Upper lobe of left lung (tissue), 6 donors: Measurements from ENCODE around the gene SDK2. TPM values are rescaled to one million over a fixed set of nuclear protein-coding genes. Genes with fewer than 3 reads are reported as not detected.

Source experiments
- ATAC-seq, 2 donors: fragments of 200-7000 bp; cut with Tn5 transposase; one replicate each; pipeline ENCODE4 v1.9.1; 2022; ENCODE audit warnings: mild to moderate bottlenecking in 2 of 2, moderate library complexity in 2 of 2; ENCODE audit not compliant: low FRiP score in 2 of 2
- DNase-seq, 2 donors: peaks; one replicate each; pipeline ENCODE4 v3.0.0-alpha.2; 2019 to 2020
- H3K27ac ChIP-seq, 4 donors: fragments of 200-600 bp; sonication (generic); one replicate each; pipeline ENCODE4 v1.5.1; 2016 to 2019
- H3K27me3 ChIP-seq, 4 donors: fragments of 200-600 bp; sonication (generic); one replicate each; pipeline ENCODE4 v1.5.1; 2017 to 2019
- H3K36me3 ChIP-seq, 4 donors: fragments of 200-600 bp; sonication (generic); one replicate each; pipeline ENCODE4 v1.5.1; 2016 to 2019
- H3K4me1 ChIP-seq, 4 donors: fragments of 200-600 bp; sonication (generic); one replicate each; pipeline ENCODE4 v1.5.1; 2018 to 2019
- H3K4me3 ChIP-seq, 4 donors: fragments of 200-600 bp; sonication (generic); one replicate each; pipeline ENCODE4 v1.5.1; 2017 to 2019; ENCODE audit warnings: mild to moderate bottlenecking in 2 of 4, moderate library complexity in 1 of 4
- H3K9me3 ChIP-seq, 4 donors: fragments of 200-600 bp; sonication (generic); one replicate each; pipeline ENCODE4 v1.5.1; 2018 to 2019
- CTCF ChIP-seq, 6 experiments: fragments of 450-650 bp in 4 of 6; fragments of 200-600 bp in 2 of 6; sonication (generic) in 2 of 6; IDR thresholded peaks; one replicate each; pipeline ENCODE4 v1.5.1; 2016 to 2019; ENCODE audit warnings: antibody characterized with exemption in 6 of 6
- EP300 ChIP-seq, 4 donors: sonication (generic); formaldehyde crosslinking; IDR thresholded peaks; one replicate each; pipeline ENCODE4 v1.5.1; 2017; ENCODE audit warnings: antibody characterized with exemption in 4 of 4, control low read depth in 2 of 4
- POLR2A ChIP-seq, 4 donors: fragments of 450-650 bp; IDR thresholded peaks; one replicate each; pipeline ENCODE4 v1.5.1; 2016 to 2017; ENCODE audit warnings: antibody characterized with exemption in 4 of 4, mild to moderate bottlenecking in 2 of 4
- POLR2AphosphoS5 ChIP-seq, 2 donors: sonication (generic); formaldehyde crosslinking; IDR thresholded peaks; one replicate each; pipeline ENCODE4 v1.5.1; 2017; ENCODE audit warnings: antibody characterized with exemption in 2 of 2
- WGBS, 2 donors: methylation state at CpG; one replicate each; pipeline ENCODE4 v1.1.5; 2017 to 2018; 5-methylcytosine and 5-hydroxymethylcytosine counted together
- total RNA-seq, 6 donors: library from RNA; depleted of rRNA in 4 of 6; stranded (reverse); fragments of >200 nt in 4 of 6; gene quantifications; one replicate each; pipeline versions ENCODE4 v1.1.0 to v1.2.1, GENCODE V29; 2016 to 2021
- donor health status: DM: no; HTN: no; CAD: no; lungs with moderate emphysema.
- donor health status: DM: no; HTN: yes; CAD: no; lungs with severe emphysema.

Gene SDK2
- total RNA-seq, 6 donors from 2014 or later = 1.2 to 7.3 (median 2.9) TPM

- H3K27me3 ChIP-seq = no peaks in the 10 kb centered on the region
- ATAC-seq = no peak
- TF ChIP-seq EP300 (IDR thresholded peaks at IDR 0.05) = no peak
- no peak for TF ChIP-seq POLR2AphosphoS5 (IDR thresholded peaks at IDR 0.05)
- TF ChIP-seq CTCF (IDR thresholded peaks at IDR 0.05) = no peak
- no peak for TF ChIP-seq POLR2A (IDR thresholded peaks at IDR 0.05)
Observed at GRCh38 chr17:73546114-73546513, 98.1 kb downstream of the SDK2 start.

GRCh38 chr17:73545109-73546032, 98.9 kb downstream of the SDK2 start:
- no peak for DNase-seq
- WGBS, 2 donors = 81 to 88% methylated on average over 15 to 17 of the region's 17 CpGs
- ATAC-seq = no peak
- H3K27me3 ChIP-seq = no peaks in the 10 kb centered on the region
- TF ChIP-seq CTCF (IDR thresholded peaks at IDR 0.05) (no peak), POLR2AphosphoS5 (IDR thresholded peaks at IDR 0.05) (no peak), POLR2A (IDR thresholded peaks at IDR 0.05) (no peak), EP300 (IDR thresholded peaks at IDR 0.05) (no peak)
- H3K9me3 ChIP-seq = no peaks in the 10 kb centered on the region
- H3K27ac ChIP-seq = no peak overlapping the region
- H3K4me3 ChIP-seq = no peak overlapping the region
- no peaks in the 10 kb centered on the region for H3K36me3 ChIP-seq
- H3K4me1 ChIP-seq = peaks cover 0 to 21% (median 5%) of the 10 kb centered on the region in 4 donors

More at GRCh38 chr17:73546114-73546513, 98.1 kb downstream of the SDK2 start:
- WGBS, 2 donors = 87 to 89% methylated on average over 2 to 11 of the region's 11 CpGs
- H3K27ac ChIP-seq = no peak overlapping the region
- no peaks in the 10 kb centered on the region for H3K36me3 ChIP-seq
- H3K9me3 ChIP-seq = no peaks in the 10 kb centered on the region
- DNase-seq = no peak
- no peak overlapping the region for H3K4me3 ChIP-seq
- peaks cover 0 to 29% (median 7%) of the 10 kb centered on the region in 4 donors for H3K4me1 ChIP-seq

- no peak for ATAC-seq
- Histone ChIP-seq H3K27ac (no peak overlapping the region), H3K36me3 (no peaks in the 10 kb centered on the region), H3K9me3 (no peaks in the 10 kb centered on the region), H3K4me3 (no peak overlapping the region), H3K27me3 (no peaks in the 10 kb centered on the region), H3K4me1 (peaks cover 0 to 15% (median 3%) of the 10 kb centered on the region in 4 donors)
- TF ChIP-seq POLR2AphosphoS5 (IDR thresholded peaks at IDR 0.05) (no peak), POLR2A (IDR thresholded peaks at IDR 0.05) (no peak), EP300 (IDR thresholded peaks at IDR 0.05) (no peak), CTCF (IDR thresholded peaks at IDR 0.05) (no peak)
- 93 to 95% methylated on average over 5 of the region's 5 CpGs for WGBS, 2 donors
- no peak for DNase-seq
Observed at GRCh38 chr17:73544333-73544732, 99.9 kb downstream of the SDK2 start.

GRCh38 chr17:73542323-73542722, 101.9 kb downstream of the SDK2 start:
- H3K27me3 ChIP-seq = no peaks in the 10 kb centered on the region
- no peak for DNase-seq
- WGBS, 2 donors = 82 to 100% methylated on average over 2 to 9 of the region's 9 CpGs
- no peaks in the 10 kb centered on the region for H3K9me3 ChIP-seq
- no peak for ATAC-seq
- no peaks in the 10 kb centered on the region for H3K36me3 ChIP-seq
- no peak overlapping the region for H3K27ac ChIP-seq
- peaks cover 0 to 6% (median 0%) of the 10 kb centered on the region in 4 donors for H3K4me1 ChIP-seq
- H3K4me3 ChIP-seq = no peak overlapping the region
- TF ChIP-seq EP300 (IDR thresholded peaks at IDR 0.05) = no peak
- no peak for TF ChIP-seq CTCF (IDR thresholded peaks at IDR 0.05)
- no peak for TF ChIP-seq POLR2A (IDR thresholded peaks at IDR 0.05)
- no peak for TF ChIP-seq POLR2AphosphoS5 (IDR thresholded peaks at IDR 0.05)
